Lower leg skin (tissue), 3 donors: Measurements from ENCODE around the gene MGAT2.

Experiments
- CTCF ChIP-seq, 3 donors: fragments of 450-650 bp; IDR thresholded peaks; one replicate each; pipeline ENCODE4 v1.5.1; 2016; ENCODE audit warnings: antibody characterized with exemption in 3 of 3, mild to moderate bottlenecking in 3 of 3, moderate library complexity in 2 of 3
- POLR2A ChIP-seq, 2 donors: fragments of 450-650 bp; IDR thresholded peaks; one replicate each; pipeline ENCODE4 v1.6.1; 2016 to 2017; ENCODE audit warnings: antibody characterized with exemption in 2 of 2, mild to moderate bottlenecking in 1 of 2, moderate library complexity in 1 of 2

- TF ChIP-seq CTCF (IDR thresholded peaks at IDR 0.05), result no peak
- TF ChIP-seq POLR2A (IDR thresholded peaks at IDR 0.05), result no peak
These were observed 31.2 kb upstream of the MGAT2 start for GRCh38 chr14:49589387-49589786.
